NCI-H345 (cell line): Measurements from ENCODE around the gene EIF1AD.
A peak's percentile ranks its signal among the peaks of the same experiment; 100 is the strongest.
"Not testable (repeated sequence)": the region's sequence is repeated elsewhere in the genome, so short reads cannot be mapped to it uniquely, and the experiment has no call there.

Experiments
- DNase-seq: peaks from one replicate; lab custom pipeline; 2025; lab: John Stamatoyannopoulos, UW

The EIF1AD gene

DNA sequence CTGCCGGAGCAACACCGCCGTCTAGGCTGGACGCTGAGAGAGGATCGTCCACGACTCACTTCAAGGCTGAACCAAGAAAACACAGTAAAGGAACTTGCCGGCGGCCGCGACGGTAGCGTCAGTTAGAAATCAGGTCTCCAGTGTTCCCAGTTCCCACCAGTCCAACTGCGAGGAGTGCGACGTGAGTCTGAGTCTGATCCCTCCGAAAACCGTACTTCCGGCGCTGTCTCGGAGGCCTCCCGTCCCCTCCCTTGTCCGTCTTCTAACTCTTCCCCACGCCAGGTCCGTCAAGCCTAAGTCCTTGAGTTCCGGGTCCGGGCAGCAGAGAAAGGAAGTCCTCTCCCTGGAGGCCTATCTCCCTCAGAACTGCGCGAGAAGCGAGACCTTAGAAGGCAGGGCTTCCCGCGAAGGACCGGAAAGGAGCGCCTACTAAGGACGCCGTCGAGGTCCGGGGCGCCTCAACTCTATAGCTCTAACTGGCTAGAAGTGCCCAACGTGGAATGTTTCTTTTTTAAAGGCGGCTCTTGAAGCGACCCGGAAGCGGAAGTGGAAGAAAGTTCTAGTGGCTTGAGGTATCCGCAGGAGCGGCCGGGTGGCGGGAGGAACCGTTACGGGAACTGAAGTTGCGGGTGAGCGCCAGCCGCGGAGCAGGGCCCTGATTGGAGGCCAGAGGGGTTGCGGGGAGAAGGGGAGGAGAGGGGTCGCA is at the start of gene EIF1AD, which contains the start of gene BANF1:
Gene EIF1AD, minus strand, starts transcription at position 216 of the 706 bp plus-strand sequence. CDS start 1,768 bp downstream, outside the sequence.
Gene BANF1, plus strand, starts transcription at position 562 of the 706 bp plus-strand sequence. CDS start 748 bp downstream, outside the sequence.
- peak; percentile 98 for DNase-seq

DNA sequence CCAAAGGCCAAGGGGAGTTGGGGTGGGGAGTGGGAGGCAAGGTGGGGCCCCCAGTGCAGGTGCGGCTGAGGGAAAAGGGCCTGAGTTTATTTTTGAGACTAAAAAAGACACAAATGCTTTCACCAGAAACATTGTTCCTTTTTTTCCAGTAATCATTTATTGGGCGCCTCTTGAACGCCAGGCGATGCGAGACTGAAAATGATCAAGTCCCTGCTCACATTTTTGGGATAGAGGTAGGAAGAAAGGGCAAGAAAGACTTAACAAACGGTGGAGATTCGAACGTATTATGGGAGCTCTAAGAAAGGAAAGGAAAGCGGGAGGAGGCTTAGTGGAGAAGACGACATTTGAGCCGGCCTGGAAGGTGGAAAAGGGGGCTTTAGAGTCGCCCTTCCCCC is 49.4 kb upstream of the EIF1AD start:
- DNase-seq: no peak

GRCh38 chr11:66050581-66051231 is 48.7 kb upstream of the EIF1AD start:
- no peak for DNase-seq

- no peak for DNase-seq
Measured at GRCh38 chr11:66048547-66049323, 46.8 kb upstream of the EIF1AD start, which contains the start of gene GAL3ST3. Gene GAL3ST3, minus strand, starts transcription at chr11:66049161. Its CDS starts 3,746 bp downstream, at chr11:66045415.

DNA sequence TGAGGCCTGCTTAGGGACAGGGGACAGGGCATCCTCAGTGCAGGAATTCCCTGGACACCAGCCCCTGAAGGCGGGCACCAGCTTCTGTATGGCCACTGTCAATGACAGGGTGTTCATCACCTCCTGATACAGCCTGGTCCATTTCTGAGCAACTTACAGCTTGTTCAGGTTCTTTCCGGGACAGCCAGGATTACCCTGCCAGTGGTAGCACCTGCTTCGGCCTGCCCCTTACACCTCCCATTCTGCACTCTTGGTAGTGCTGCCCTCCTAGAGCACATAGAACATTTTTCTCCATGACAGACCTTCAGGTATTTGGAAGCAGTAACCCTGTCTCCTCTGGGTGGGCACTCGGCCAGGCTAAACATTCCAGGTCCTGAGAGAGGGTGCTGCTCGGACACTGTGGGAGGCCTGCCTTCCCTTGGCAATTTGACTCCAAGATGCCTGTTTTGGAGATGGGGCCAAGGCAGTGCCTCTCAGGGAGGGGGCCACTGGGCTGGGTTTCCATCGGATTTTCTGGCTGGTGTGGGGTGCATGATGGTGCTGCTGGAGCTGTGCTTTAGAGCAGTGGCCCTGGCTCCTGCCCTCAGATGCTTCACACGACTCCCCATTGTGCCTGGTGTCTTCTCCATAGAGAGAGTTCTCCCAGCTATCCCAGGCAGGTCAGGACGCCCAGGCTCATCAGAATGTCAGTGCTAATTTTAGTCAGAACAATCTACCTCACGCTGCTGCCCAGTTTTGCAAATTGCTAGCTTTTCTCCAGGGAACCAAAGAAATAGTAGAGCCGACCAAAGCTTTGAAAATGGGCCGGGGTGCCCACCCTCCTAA is 45.8 kb upstream of the EIF1AD start:
- no peak for DNase-seq

DNA sequence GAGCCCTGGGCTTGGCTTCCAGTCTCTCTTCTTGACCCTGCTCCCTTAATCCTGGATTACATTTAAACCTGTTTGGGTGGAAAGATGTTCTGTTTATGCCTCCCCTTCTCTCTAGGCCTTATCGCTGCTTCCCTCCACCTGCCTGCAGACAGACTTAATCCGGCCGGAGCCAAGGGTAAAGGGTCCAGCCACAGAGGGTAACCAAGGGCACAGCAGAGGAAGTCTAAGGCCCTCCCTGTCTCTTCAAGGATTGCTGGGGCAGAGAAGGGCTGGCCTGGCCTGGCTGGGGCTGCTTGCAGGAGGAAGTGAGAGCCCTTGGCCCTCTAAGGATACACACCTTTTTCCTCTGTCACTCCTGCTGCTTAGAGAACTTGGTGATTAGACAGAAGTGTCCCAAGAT is 44.9 kb upstream of the EIF1AD start:
- DNase-seq: no peak

GRCh38 chr11:66045177-66045639 is 43.3 kb upstream of the EIF1AD start:
- peak; percentile 87 for DNase-seq

GRCh38 chr11:66044757-66045156 is 42.8 kb upstream of the EIF1AD start:
- no peak for DNase-seq

DNA sequence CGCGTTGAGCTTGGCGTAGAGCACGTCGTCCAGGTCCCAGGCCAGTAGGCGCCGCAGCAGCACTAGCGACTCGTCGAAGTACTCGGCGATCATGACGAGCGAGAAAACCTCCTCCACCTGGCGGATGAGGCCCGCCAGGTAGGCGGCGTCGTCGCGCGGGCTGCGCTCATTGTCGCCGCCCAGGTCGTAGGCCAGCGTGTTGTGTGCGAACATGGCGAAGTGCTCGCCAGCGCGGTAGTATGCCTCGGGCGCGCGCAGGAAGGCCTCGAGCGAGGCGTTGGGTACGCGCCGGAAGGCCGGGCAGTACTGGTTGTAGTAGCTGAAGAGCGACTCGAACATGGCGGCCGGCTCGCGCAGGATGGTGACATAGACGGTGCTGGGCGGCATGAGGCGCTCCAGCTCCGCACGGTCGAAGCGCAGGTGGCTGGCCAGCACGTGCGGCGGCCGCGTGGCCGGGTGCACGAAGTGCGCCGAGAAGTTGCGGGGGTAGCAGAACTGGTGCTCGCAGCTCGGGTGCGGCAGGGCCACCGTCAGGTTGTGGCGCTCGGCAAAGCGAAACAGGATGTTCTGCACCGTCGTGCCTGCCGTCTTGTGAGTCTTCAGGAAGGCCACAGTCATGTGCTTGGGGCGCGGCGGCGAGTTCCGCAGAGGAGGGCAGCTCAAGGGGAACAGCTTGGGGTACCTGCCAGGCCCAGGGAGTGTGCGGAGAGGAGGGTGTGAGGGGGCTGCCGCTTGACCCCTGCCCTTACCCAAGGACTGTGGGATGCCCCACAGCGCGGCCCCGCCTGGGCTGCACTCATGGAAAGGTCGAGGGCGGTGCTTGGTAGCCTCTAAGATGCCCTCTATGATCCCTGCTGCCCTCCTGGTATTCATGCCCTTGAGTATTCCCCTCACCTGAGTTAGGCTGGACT is 41.3 kb upstream of the EIF1AD start:
- no peak for DNase-seq

DNA sequence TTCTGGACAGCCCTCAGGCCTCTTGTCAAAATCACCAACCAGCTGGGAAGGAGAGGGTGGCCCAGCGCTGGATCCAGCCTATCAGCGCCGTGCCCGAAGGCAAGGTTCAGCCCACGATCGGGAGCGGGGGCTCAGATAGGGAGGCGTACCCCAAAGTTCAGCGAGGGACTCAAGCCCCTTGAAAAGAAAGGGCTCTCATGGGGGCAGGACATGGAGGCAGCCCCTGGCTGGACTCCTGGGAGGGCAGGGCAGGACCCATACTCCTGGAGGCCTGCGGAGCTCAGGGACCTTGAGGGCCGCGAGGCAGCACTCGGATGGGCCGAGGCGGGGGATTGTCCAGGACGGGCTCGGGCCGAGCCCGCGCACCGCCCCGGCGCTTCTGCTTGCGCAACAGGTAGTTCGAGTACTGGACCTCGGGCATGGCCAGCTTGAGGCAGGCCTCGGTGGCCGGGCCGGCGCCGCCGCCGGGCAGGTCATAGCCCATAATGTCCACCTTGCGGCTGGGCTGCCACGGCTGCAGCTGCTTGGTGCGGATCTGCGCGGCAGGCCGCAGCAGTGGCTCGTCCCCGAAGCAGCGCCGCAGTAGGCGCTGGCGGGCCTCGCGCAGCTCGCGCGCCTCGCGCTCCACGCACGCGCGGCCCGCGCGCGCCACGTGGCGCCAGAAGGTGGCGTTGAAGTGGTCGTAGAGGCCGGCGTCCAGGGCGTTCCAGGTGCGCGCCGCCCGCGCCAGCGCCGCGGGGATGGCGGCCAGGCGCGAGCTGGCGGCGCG is 40.5 kb upstream of the EIF1AD start:
- DNase-seq: no peak

DNA sequence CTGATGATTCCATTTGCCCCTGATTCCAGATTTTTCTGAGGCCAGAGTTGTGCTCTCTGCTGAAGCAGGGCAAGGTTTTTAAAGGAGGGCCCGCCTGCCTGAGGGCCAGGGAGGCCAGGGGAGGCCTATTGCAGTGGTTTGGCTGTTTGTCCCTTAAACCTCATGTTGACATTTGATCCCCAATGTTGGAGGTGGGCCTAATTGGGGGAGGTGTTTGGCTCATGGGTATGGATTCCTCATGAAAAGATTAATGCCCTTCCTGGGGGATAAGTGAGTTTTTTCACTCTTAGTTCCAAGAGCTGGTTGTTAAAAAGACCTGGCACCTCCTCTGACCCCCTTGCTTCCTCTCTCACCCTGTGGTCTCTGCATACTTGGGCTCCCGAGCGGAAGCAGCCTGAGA is 37.8 kb upstream of the EIF1AD start:
- no peak for DNase-seq

GRCh38 chr11:66037327-66037726 is 35.4 kb upstream of the EIF1AD start:
- no peak for DNase-seq

GRCh38 chr11:66036334-66036710 is 34.4 kb upstream of the EIF1AD start:
- no peak for DNase-seq

DNA sequence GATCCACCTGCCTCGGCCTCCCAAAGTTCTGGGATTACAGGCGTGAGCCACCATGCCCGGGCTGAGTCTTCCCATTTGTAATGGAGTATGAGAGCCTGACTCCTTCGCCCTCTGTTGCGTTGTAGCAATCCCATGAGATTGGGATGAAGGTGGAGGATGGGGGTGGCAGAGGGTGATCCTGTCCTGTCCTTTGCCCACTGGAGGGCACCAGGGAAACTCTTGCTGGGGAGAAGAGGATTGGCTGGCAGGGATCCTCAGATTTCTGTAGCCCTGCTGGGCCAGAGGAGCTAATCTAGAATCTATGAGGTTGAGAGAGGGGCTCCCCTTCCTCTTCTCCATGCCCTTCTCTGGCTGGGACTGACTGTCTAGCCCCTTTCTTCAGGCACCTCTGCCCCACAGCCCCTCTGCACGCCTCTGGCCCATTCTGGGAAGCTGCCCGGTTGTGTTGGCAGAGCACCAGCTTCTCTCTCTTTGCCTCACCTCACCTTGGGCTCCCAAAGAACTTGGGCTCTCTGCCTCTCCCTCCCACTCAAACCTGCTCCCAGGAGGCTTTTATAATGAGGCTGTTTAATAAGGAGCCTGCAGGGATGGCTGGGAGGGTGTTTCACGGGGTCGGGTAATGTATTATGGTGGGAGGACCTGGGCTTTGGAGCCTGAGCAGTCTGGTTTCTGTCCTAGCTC is 33.8 kb upstream of the EIF1AD start:
- DNase-seq: no peak

DNA sequence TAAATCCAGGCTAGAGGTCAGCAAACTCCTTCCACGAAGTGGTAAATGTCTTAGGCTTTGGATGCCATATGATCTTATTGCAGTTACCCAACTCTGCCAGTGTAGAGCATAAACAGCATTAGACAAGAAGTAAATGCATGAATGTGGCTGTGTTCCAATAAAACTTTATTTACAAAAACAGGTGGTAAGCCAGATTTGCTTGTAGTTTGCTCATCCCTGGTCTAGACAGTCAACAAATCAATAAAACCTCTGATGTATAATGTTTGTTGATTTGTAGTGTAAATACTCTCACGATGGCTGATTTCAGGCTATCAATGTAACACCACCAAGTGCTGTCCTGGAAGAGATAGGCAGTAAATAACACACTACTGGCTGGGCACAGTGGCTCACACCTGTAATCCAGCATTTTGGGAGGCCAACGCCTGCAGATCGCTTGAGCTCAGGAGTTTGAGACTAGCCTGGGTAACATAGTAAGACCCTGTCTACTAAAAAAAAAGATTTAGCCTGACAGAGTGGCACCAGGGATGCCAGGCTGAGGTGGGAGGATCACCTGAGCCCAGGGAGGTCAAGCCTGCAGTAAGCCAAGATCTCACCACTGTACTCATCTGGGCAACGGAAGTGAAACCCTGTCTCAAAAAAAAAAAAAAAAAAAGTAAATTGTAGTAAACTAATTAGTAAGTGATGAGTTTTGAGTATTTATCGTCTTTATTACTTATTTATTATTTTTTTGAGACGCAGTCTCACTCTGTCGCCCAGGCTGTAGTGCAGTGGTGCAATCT is 31.2 kb upstream of the EIF1AD start:
- DNase-seq: no peak

DNA sequence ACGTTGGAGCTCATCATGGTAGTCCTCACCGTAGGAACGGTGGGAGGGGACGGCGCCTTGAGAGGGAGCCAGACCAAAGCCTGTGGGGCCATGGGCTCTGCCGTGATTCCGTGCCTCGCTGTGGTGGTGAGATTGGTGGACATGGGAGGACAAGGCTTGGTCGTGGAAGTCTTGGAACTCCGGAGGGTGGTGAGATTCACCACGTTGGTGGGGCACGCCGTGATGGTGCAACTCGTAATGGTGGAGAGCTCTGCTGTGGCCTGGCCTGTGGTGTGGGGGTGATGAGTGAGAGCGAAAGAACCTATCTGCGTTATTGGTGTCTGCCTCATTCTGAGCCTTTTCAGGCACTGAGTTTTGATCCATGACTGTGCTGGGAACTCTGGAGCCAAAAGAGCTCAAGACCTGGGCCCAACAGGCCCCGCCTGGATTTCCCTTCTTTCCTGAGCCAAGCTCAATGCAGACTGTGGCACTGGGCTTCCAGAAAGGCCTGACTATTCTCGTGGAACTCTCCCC is 24.1 kb upstream of the EIF1AD start, which contains the start of gene CATSPER1:
Gene CATSPER1, minus strand, starts transcription at position 463 of the 513 bp plus-strand sequence. Its CDS starts 100 bp downstream, at position 363.
- no peak for DNase-seq

DNA sequence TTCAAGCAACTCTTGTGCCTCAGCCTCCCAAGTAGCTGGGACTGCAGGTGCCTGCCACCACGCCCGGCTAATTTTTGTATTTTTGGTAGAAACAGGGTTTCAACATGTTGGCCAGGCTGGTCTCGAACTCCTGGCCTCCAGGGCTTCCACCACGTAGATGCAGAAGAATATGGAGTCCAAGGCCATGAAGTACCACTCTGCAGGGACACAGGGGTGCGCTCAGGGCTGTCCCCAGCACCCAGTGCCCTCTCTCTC is 21.2 kb upstream of the EIF1AD start:
- not testable (repeated sequence) for DNase-seq
